ENCODE data around the gene FBXO47. TPM values are rescaled to one million over a fixed set of nuclear protein-coding genes. Genes with fewer than 3 reads are reported as not detected.

FBXO47 gene
- total RNA-seq, 1 donor from 2014 or later: not detected

DNA sequence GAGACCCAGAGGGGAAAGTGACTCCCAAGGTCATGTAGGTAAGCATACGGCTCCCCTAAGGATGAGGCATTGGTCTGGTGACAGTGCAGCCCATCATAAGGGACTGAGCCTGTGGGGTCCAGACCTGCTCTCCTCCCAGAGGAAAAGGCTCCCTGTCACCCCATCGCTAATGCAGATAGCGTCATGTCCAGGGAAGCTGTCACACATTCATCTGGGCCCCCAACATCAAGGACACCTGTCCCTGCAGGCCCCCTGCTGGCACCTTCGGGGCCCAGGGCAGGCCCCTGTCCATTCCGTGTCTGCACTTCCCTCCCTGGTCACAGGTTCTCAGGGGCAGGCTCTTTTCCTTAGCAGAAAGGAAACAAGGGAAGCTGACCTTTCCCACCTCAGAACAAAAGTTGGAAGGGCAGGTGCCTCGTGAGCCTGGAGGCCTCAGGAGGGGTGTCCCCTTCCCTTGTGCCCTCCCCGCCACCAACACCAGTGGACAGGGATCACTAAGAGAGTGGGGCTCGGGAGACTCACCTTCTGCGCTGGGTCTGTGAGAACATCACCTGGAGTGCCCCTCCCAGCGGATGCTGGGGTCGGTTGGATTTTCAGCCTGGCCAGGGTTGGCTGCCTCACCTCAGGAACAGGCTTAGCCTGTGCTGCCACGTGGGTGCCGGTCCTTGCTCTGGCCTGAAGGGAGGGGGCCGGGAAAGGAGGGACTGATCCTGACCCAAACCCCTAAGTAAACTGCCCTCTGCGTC lies 59.1 kb downstream of the FBXO47 start:
- no peak for DNase-seq (ENCODE audit: extremely low read depth, low read depth, low spot score)

- DNase-seq (ENCODE audit: extremely low read depth, low read depth, low spot score): no peak
Measured at GRCh38 chr17:38906460-38907228, 60.6 kb downstream of the FBXO47 start.

GRCh38 chr17:38905375-38905774 lies 61.8 kb downstream of the FBXO47 start:
- no peak for DNase-seq (ENCODE audit: extremely low read depth, low read depth, low spot score)

- DNase-seq (ENCODE audit: extremely low read depth, low read depth, low spot score): no peak
Measured at GRCh38 chr17:38904892-38905291, 62.3 kb downstream of the FBXO47 start.

DNA sequence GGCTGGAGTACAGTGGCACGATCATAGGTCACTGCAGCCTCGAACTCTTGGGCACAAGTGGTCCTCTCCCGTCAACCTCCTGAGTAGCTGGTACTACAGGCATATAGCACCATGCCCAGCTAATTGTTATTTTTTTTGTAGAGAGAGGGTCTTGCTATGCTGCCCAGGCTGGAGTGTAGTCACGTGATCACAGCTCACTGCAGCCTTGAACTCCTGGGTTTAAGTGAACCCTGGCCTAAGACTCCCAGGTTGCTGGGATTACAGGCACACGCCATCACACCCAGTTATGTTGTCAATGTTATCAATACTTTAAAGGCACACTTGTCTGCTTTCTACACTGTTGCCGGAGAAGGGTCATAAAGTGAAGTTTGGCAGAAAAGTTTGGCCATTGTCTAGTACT lies 63.8 kb downstream of the FBXO47 start:
- no peak for DNase-seq (ENCODE audit: extremely low read depth, low read depth, low spot score)

- DNase-seq (ENCODE audit: extremely low read depth, low read depth, low spot score): no peak
Measured at GRCh38 chr17:38900978-38901656, 66.1 kb downstream of the FBXO47 start.

GRCh38 chr17:38899421-38899820 lies 67.8 kb downstream of the FBXO47 start:
- DNase-seq (ENCODE audit: extremely low read depth, low read depth, low spot score): no peak

DNA sequence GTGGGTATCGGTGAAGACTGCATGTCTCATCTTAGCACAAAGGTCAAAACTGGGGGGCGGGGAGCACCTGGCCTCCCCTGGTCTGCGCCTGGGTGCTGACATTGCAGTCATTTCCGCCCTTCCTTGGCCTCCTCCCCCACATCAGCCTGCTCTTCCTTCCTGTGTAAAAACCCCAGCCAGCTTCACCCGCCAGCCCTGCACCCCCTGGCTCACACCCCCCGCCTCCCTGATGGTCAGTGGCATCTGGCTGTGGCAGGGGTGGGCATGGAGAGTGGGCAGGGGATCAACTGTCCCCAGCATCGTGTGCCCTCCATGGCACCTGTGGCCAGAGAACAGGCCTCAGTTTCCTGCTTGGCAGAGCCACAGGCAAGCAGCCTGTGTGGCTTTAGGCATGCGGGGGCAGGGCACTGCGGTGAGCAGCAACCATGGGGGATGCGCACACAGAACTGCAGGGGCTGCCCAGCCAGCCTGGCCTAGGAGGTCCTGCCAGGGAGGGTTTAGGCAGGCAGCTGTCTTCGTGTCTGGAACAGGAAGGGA lies 68.3 kb downstream of the FBXO47 start:
- DNase-seq (ENCODE audit: extremely low read depth, low read depth, low spot score): no peak

GRCh38 chr17:38898291-38898679 lies 68.9 kb downstream of the FBXO47 start:
- no peak for DNase-seq (ENCODE audit: extremely low read depth, low read depth, low spot score)

DNA sequence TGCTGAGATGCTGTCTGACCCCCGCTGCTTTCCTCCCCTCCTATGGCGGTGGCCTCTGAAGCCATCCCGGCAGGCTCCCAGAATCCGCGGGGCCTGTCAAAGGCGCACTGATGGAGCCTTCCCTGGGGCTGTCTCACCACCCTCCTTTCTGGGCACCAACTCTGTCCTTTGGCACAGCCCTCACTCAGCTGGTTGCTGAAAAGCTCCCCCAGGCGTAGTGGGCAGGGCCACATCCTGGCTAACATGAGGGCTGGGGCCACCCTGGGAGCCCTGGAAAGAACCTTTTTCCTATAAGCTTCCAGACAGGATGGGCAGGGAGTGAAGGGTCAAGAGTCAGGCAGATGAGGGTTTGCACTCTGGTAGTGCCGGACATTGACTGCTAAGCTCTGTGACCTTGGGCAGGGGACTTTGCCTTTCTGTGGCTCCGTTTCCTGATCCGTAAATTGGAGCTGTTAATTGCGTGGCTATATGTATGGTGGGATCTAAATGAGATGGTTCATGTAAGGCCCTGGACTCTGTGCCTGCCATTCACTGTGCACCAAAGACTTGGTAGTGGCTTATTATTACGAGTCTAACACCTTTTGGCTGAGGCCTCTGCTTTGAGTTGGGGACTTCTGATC lies 69.4 kb downstream of the FBXO47 start:
- no peak for DNase-seq (ENCODE audit: extremely low read depth, low read depth, low spot score)

DNA sequence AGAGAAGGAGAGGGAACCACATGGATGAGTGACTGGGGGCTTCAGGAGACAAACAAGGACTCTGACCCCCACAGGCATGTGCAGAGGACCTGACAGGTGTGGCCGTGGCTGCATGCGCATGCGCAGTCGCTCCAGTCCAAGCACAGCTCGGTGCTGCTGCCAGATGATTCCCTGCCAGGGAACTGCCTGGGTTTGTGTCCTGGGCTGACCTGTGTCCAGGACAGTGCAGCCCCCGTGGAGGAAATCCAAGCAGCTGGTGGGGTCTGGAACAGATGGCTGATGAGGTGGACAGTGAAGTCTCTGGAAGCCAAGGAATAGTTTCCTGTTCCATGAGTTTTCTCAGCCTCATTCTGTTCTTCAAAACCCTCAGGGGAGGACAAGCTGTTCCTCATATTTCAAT lies 70.0 kb downstream of the FBXO47 start:
- DNase-seq (ENCODE audit: extremely low read depth, low read depth, low spot score): no peak

DNA sequence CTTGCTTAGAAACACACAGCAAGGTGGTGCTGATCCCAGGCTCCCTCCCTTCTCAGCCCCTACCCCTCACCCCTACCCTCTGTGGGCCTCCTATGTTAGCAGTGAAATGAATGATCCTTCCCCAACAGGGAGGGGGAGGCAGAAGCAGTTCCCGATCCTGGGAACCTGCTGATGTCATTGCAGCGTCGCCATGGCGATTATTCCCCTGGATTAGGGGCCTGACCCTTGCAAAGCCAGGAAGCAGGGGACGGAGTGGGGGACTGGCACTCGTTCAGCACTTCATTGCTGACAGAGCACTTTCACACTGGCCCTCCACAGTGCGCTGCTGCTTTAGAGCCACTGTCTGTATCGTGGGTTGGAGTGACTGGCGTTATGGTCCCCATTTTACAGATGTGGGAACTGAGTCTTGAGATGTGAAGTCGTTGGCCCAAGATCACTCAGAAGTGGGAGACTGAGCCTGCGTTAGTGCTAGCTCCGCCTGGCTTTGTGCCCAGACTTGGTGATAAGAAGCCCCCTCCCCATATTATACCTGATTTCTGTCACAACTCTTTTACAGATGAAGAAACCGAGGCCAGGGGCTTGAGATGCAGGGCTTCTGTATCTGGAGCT lies 70.8 kb downstream of the FBXO47 start:
- DNase-seq (ENCODE audit: extremely low read depth, low read depth, low spot score): no peak

GRCh38 chr17:38894276-38894675 lies 72.9 kb downstream of the FBXO47 start:
- DNase-seq (ENCODE audit: extremely low read depth, low read depth, low spot score): no peak

- no peak for DNase-seq (ENCODE audit: extremely low read depth, low read depth, low spot score)
Measured at GRCh38 chr17:38893607-38894006, 73.6 kb downstream of the FBXO47 start.

DNA sequence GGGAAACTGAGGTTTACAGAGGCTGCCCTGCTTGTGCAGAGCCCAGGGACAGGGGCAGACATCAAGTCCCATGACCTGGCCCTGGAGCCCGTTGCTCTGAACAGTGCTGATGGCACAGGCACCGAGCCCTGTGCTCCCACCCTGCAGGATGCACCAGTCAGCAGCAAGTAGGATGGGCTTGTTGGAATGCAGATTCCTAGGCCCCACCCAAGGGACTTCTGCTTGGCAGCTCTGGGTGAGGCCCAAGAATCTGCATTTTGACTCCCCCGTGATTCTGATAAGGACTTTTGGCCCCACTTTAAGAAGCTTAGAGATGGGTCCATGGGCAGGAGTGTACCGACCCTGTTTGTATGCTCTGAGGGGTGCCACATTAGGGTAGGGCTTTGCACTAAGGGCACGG lies 74.1 kb downstream of the FBXO47 start:
- no peak for DNase-seq (ENCODE audit: extremely low read depth, low read depth, low spot score)

DNA sequence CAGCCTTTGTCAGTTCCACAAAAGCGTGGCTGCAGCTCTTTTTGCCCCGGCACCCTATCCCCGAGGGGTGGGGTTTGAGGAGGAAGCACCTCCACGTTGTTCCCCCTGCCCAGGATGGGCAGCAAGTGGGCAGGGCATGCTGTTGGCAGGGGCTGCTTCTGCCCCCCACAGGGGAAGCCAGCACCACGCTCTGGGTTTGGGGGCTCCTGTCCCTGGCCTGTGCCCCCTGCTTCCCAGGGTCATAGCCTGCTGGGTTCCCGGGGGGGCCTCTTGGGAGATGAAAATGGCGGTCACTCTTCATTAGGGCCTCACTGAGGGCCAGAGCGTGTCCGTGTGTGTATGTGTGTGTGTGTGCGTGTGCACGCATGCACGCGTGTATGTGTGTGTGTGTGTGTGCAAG lies 74.6 kb downstream of the FBXO47 start:
- DNase-seq (ENCODE audit: extremely low read depth, low read depth, low spot score): no peak

- no peak for DNase-seq (ENCODE audit: extremely low read depth, low read depth, low spot score)
Measured at GRCh38 chr17:38892083-38892482, 75.1 kb downstream of the FBXO47 start.

- no peak for DNase-seq (ENCODE audit: extremely low read depth, low read depth, low spot score)
Measured at GRCh38 chr17:38891441-38891840, 75.8 kb downstream of the FBXO47 start.

DNA sequence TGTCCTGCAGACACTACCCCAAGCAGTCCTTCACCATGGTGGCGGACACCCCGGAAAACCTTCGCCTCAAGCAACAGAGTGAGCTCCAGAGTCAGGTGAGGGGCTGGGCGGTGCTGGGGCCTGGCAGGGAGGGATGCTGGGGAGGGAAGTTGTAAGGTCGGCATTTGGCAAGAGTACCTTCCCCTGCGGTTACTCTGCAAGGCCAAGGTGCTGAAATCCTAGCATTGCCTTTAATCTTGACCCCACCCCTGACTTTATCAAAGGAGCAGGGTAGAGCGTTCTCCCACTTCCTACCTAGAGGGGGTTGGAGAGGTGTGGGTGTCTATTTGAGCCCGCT lies 76.8 kb downstream of the FBXO47 start:
- no peak for DNase-seq (ENCODE audit: extremely low read depth, low read depth, low spot score)

GRCh38 chr17:38889745-38890409 lies 77.3 kb downstream of the FBXO47 start:
- no peak for DNase-seq (ENCODE audit: extremely low read depth, low read depth, low spot score)

Measured in glomerular endothelial cell (primary cell).